Left lung (tissue), 10 donors: ENCODE results near the gene SMC2. TPM values are rescaled to one million over a fixed set of nuclear protein-coding genes. Genes with fewer than 3 reads are reported as not detected.

ENCODE experiments used
- ATAC-seq: fragments of 200-7000 bp; cut with Tn5 transposase; one replicate; pipeline ENCODE4 v1.9.1; 2020; ENCODE audit warnings: moderate library complexity
- DNase-seq, 4 donors: peaks; one replicate each; pipeline ENCODE4 v3.0.0-alpha.2; 2013 to 2020
- H3K27ac ChIP-seq, 2 donors: fragments of 200-600 bp; sonication (generic) in 1 of 2; one replicate each; pipeline versions ENCODE4 v1.5.0 to v1.8.0; 2020 to 2021
- H3K27me3 ChIP-seq, 2 donors: fragments of 200-600 bp; sonication (generic) in 1 of 2; one replicate each; pipeline versions ENCODE4 v1.5.0 to v1.8.0; 2020 to 2021
- H3K36me3 ChIP-seq, 2 donors: fragments of 200-600 bp; sonication (generic) in 1 of 2; one replicate each; pipeline versions ENCODE4 v1.5.0 to v1.8.0; 2020 to 2021
- H3K4me1 ChIP-seq, 2 donors: fragments of 200-600 bp; one replicate each; pipeline ENCODE4 v1.8.0; 2021
- H3K4me3 ChIP-seq, 2 donors: fragments of 200-600 bp; sonication (generic) in 1 of 2; one replicate each; pipeline versions ENCODE4 v1.5.0 to v1.8.0; 2020 to 2021; ENCODE audit warnings: mild to moderate bottlenecking in 1 of 2
- H3K9me3 ChIP-seq, 2 donors: fragments of 200-600 bp; sonication (generic) in 1 of 2; one replicate each; pipeline versions ENCODE4 v1.5.0 to v1.8.0; 2020 to 2021
- intact Hi-C, 2 donors: fragments of 100-400 bp; cut with DNase I; formaldehyde crosslinking; loops; one replicate each; pipeline versions ENCODE4 v1.11.2 to v1.14.2; 2022
- polyA plus RNA-seq, 6 donors: library from polyadenylated mRNA; unstranded; fragments of 120-200 nt; gene quantifications; one replicate each; pipeline ENCODE4 v1.2.1, GENCODE V29; 2013; ENCODE audit not compliant: insufficient read length in 6 of 6
- total RNA-seq, 2 donors: library from RNA; stranded (reverse); fragmentation: NEBNext Ultra II Directional; extraction: Animal tissue kit (Norgen Biotek cat#: 25700); gene quantifications; one replicate each; pipeline ENCODE4 v1.2.1, GENCODE V29; 2021
- TF ChIP-seq, protein P1 (sequence below), 2 donors: fragments of 200-600 bp; sonication (generic) in 1 of 2; IDR thresholded peaks; one replicate each; pipeline versions ENCODE4 v1.5.0 to v1.8.0; 2021; ENCODE audit warnings: antibody characterized with exemption in 2 of 2
- donor health status: DM: no; HTN: yes; CAD: no.
- donor health status: DM: no; HTN: no; CAD: no.

Gene SMC2
- total and polyA plus RNA-seq, 8 donors = 14.9 to 49.4 (median 31.5) TPM

GRCh38 chr9:104090578-104090977, 3.5 kb upstream of the SMC2 start:
- Histone ChIP-seq H3K4me1 (peaks cover 0 to 40% of the 10 kb centered on the region in 2 donors), H3K36me3 (no peaks in the 10 kb centered on the region), H3K27me3 (no peaks in the 10 kb centered on the region), H3K27ac (peak overlapping the region; percentile 96 to 97), H3K4me3 (no peak overlapping the region), H3K9me3 (no peaks in the 10 kb centered on the region)
- ATAC-seq (no peak), DNase-seq (no peak)
- TF ChIP-seq, protein P1, sequence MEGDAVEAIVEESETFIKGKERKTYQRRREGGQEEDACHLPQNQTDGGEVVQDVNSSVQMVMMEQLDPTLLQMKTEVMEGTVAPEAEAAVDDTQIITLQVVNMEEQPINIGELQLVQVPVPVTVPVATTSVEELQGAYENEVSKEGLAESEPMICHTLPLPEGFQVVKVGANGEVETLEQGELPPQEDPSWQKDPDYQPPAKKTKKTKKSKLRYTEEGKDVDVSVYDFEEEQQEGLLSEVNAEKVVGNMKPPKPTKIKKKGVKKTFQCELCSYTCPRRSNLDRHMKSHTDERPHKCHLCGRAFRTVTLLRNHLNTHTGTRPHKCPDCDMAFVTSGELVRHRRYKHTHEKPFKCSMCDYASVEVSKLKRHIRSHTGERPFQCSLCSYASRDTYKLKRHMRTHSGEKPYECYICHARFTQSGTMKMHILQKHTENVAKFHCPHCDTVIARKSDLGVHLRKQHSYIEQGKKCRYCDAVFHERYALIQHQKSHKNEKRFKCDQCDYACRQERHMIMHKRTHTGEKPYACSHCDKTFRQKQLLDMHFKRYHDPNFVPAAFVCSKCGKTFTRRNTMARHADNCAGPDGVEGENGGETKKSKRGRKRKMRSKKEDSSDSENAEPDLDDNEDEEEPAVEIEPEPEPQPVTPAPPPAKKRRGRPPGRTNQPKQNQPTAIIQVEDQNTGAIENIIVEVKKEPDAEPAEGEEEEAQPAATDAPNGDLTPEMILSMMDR (IDR thresholded peaks at IDR 0.05) = no peak
- intact Hi-C loops = no loop called here

DNA sequence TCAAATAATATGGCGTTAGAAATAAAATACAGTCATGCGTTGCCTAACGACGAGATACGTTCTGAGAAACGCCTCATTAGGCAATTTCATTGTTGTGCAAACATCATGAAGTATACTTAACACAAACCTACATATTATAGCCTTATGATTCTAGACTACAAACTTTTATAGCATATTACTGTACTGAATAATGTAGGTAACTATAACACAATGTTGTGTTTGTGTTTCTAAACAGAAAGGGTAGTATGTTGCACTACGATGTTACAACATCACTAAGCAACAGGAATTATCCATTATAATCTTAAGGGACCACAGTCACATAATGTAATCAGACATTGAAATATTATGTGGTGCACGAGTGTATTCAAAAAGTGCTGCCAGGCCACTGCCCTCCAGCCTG, 3.0 kb upstream of the SMC2 start:
- intact Hi-C loops = no loop called here
- no peaks in the 10 kb centered on the region for H3K27me3 ChIP-seq
- ATAC-seq = no peak
- TF ChIP-seq, protein P1 (IDR thresholded peaks at IDR 0.05) = no peak
- peak in 2 of 4 donors; percentile 46 to 60 for DNase-seq
- H3K36me3 ChIP-seq = no peaks in the 10 kb centered on the region
- H3K27ac ChIP-seq = peak overlapping the region; percentile 96 to 97
- H3K4me1 ChIP-seq = peaks cover 0 to 41% of the 10 kb centered on the region in 2 donors
- H3K9me3 ChIP-seq = no peaks in the 10 kb centered on the region
- H3K4me3 ChIP-seq = no peak overlapping the region

GRCh38 chr9:104091708-104092107, 2.4 kb upstream of the SMC2 start:
- Histone ChIP-seq H3K36me3 (no peaks in the 10 kb centered on the region), H3K27me3 (no peaks in the 10 kb centered on the region), H3K9me3 (no peaks in the 10 kb centered on the region), H3K27ac (peak overlapping the region; percentile 96 to 97), H3K4me1 (peaks cover 0 to 41% of the 10 kb centered on the region in 2 donors), H3K4me3 (no peak overlapping the region)
- intact Hi-C loops = no loop called here
- TF ChIP-seq, protein P1 (IDR thresholded peaks at IDR 0.05) = peak; percentile 13 to 25
- ATAC-seq = peak; percentile 25
- DNase-seq = peak in 3 of 4 donors; percentile 35 to 61 (median 35)

DNA sequence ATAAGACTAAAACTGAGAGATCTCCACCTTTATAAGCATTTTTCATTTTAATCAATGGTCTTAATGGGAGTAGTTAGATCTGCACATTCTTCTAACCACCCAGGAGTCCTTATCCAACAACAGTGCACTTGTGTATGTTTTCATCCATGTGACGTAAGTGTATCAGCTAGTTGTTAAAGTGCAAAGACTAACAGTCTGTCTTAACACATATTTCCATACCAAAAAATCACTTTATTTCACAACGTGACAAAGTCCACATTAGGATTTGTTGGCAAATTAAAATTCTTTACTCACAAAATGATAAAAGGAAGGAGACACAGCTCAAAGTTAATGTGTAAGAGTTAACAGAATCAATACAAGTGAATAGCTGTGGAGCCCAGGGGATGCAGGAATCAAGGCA, 1.9 kb upstream of the SMC2 start:
- DNase-seq (no peak), ATAC-seq (no peak)
- H3K27ac ChIP-seq = peak overlapping the region; percentile 96 to 97
- no peaks in the 10 kb centered on the region for H3K27me3 ChIP-seq
- TF ChIP-seq, protein P1 (IDR thresholded peaks at IDR 0.05) = no peak
- no peaks in the 10 kb centered on the region for H3K36me3 ChIP-seq
- no peak overlapping the region for H3K4me3 ChIP-seq
- H3K9me3 ChIP-seq = no peaks in the 10 kb centered on the region
- peaks cover 0 to 41% of the 10 kb centered on the region in 2 donors for H3K4me1 ChIP-seq
- intact Hi-C loops = no loop called here

DNA sequence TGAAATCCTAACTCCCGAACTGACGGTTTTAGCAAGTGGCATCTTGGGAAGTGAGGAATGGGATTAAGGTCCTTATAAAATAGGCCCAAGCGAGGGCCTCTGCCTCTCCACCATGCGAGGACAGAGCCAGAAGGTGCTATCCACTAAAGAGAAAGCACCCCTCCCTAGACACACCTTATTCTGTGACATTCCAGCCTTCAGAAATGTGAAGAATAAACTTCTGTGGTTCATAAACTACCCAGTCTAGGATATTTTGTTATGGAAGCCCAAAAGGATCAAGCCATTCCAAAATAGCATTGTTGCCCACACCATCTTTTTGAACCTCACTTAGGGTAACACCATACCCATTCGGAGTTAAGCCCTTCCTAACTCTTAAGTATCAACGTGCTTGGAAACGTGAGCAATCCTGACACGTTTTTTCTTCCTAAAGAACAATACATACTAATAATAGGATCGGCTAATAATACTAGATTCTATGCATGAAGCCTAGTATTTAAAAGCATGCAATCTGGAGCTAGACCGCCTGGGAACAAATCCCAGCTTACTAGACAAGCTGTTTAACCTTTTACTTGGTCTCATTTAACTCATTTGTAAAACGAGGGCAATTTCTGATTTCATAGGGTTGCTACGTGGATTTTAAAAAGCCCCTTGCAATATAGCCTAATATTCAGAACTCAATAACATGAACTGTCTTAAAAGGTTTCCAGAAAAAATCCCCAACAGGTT, 1.1 kb upstream of the SMC2 start:
- Histone ChIP-seq H3K27me3 (no peaks in the 10 kb centered on the region), H3K4me1 (peaks cover 0 to 41% of the 10 kb centered on the region in 2 donors), H3K27ac (peak overlapping the region; percentile 96 to 97), H3K9me3 (no peaks in the 10 kb centered on the region), H3K4me3 (peak overlapping the region; percentile 50 to 68), H3K36me3 (no peaks in the 10 kb centered on the region)
- intact Hi-C loops = no loop called here
- DNase-seq (peak in 1 of 4 donors; percentile 14), ATAC-seq (peak; percentile 2)
- TF ChIP-seq, protein P1 (IDR thresholded peaks at IDR 0.05) = no peak
